Hepatic stellate cell (primary cell): ENCODE data around the gene HSD17B14.

ENCODE experiments used
- DNase-seq: peaks from one replicate; pipeline ENCODE4 v3.0.0; 2011; ENCODE audit warnings: low spot score

Gene HSD17B14

DNA sequence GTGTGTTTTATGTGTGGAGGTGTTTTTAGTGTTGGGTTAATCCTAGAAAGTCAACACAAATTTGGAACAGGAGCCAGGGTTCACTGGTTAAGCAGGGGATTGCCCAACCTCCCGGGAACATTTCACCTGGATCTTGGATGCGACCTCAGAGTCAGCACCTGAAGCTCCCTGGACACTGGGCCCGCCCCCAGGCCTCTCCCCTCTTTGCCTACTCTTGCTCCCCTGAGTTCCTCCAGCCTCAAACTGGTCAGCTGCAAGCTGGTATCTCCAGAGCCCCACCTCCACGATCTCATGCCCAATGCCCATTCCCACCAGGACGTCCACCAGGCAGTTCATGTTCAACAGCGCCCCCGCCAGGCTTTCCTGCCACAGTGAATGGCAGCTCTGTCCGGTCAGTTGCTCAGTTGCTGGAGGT lies 9.7 kb downstream of the HSD17B14 start:
- no peak for DNase-seq

DNA sequence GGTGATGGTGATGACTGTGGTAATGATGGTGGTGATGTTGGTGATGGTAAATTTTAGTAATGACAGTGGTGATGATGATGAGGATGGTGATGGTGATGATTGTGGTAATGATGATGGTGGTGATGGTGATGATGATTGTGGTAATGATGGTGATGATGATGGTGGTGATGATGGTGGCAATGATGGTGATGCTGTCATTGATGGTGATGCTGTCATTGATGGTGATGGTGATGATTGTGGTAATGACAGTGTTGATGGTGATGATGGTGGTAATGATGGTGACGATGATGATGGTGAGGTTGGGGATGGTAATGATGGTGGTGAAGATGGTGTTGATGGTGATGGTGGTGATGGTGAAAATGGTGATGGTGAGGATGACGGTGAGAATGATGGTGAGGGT lies 13.8 kb downstream of the HSD17B14 start:
- no peak for DNase-seq

DNA sequence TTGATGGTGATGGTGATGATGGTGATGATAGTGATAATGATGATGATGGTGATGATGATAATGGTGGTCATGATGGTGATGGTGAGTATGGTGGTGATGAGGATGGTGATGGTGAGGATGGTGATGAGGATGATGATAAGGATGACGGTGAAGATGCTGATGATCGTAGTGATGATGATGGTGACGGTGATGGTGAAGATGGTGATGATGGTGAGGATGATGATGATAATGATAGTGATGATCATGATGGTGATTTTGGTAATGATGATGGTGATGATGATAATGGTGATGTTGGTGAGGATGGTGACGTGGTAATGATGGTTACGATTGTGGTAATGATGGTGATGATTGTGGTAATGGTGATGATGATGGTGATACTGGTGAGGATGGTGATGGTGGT lies 14.7 kb downstream of the HSD17B14 start:
- DNase-seq = no peak

DNA sequence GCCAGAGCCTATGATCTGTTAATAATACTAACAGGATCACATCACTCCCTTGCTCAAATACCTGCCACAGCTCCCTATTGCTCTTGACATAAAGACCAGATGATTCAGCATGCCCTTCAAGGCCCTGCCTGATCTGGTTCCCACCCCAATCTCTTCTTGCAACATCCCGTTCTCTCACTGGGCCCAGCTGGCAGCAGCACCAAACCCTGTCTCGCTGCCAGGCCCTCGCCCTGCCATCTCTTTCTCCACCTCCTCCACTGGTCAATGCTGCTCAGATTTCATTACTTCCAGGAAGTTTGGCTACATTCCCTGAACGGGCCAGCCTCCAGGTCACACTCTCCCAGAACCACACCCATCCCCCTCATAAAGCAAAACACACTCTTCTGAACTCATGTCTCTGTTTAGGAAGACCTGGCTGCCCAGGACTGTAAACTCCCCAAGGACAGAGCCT lies 16.9 kb downstream of the HSD17B14 start:
- no peak for DNase-seq

DNA sequence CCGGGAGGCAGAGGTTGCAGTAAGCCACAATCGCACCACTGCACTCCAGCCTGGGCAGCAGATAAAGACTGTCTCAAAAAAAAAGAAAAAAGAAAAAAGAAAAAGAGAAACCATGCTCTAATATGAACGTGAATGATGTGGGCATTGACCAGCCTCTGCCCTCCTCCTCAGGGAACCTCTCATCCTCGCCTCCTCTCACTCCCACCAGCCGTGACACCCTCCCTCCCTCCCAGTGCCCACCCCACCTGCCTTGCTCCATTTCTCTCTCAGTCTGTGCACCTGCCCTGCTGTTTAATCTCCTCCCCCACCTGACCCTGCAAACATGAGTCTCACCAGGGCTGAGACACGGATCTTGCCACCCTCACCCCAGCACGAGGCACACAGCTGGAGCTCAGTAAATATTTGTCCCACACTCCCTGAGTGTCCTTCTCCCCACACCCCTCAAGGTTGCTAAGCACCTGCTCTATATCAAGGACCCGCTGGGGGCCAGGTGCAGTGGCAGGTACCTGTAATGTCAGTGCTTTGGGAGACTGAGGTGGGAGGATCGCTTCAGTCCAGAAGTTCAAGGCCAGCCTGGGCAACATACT lies 18.0 kb downstream of the HSD17B14 start:
- no peak for DNase-seq

DNA sequence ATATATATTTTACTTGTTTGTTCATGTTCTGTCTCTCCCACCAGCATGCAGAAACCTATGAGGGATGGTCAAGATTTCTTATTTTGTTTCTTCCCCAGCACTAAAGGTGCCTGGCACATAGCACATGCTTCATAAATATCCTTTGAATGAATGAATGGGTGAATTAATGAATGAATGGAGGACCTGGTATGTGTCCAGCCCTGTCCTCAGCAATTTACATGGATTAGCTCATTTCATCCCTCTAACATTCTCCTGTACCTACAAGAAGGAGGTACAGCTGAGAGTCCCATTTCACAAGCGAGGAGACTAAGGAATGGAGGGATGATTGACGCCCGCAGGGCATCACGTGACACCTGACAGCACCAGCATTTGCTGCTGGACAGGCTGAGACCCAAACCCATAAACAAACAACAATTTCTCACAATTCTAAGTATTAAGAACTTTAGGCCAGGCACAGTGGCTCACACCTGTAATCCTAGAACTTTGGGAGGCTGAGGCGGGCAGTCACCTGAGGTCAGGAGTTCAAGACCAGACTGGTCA lies 18.6 kb downstream of the HSD17B14 start:
- DNase-seq = no peak

DNA sequence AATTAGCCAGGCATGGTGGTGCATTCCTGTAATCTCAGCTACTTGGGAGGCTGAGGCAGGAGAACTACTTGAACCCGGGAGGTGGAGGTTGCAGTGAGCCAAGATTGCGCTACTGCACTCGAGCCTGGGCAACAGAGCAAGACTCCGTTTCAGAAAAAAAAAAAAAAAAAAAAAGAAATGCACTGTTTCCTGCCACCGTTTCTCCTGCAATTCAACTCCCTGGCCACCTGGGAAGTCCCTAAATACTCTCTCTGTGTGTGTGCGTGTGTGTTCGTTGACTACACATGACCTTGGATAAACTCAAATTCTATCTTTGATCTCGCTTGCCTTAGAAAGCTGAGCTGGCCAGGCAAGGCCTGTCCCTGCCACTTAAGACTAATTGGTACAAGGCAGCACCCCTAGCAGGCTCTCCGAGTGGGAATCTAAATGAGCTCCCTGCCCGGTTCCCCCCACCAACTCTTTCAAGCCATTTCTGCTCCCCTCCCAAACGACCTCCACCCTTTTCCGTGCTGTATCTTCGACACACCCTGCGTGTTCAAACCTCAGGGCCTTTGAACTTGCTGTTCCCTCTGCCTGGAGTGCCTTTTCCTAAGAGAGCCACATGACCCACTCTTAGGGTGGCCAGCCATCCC lies 20.3 kb downstream of the HSD17B14 start:
- no peak for DNase-seq

DNA sequence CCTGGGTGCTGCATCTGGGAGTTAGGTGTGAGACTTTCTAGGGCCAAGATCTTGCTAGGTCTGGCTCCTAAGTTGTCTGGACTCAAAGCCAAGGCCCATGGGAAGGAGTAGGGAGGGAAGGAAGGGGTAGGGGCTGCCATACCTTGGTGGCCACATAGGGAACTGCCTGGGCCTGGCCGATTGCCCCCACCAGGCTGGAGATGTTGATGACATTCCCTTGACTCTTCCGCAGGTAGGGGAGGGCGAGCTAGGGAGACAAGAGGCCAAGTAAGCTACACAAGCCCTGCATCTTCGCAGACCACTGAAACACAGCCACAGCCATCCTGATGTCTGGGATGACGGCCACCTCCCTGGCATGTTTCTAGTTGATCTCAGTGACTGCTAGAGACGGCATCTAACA lies 21.4 kb downstream of the HSD17B14 start:
- no peak for DNase-seq

DNA sequence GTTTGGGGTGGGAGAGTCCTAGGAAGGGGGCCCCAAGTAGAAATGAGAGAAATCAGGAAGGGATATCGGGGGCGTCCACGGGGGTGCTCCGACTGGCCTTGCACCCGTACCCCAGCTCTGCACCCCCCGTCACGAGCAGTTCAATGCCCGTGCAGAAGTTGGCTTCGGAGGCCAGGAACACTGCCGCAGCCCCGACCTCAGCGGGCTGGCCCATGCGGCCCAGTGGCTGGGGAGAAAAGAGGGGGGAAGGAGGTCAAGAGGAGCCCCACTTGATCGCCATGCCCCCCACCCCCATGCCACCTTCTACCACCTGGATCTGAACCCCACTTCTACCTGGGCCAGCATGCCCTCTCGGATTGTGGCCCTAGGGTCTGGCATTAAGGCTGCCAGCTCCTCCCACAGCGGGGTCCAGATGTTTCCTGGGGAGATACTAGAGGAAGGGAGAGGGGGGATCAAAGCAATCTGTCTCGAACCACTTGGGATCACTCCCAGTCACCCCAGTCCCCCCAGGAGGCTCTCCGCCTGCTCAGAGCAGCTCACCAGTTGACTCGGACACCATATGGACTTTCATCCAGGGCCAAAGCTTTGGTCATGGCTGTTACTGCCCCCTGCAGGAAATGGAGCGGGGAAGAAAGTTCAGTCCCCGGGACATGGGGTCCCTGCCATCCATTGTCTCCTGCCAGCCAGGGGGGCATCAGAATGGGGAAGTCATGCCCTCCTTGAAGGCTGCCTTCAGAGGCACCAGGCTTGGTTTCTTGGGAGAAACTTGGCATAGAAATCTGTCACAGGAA lies 23.0 kb downstream of the HSD17B14 start:
- no peak for DNase-seq

DNA sequence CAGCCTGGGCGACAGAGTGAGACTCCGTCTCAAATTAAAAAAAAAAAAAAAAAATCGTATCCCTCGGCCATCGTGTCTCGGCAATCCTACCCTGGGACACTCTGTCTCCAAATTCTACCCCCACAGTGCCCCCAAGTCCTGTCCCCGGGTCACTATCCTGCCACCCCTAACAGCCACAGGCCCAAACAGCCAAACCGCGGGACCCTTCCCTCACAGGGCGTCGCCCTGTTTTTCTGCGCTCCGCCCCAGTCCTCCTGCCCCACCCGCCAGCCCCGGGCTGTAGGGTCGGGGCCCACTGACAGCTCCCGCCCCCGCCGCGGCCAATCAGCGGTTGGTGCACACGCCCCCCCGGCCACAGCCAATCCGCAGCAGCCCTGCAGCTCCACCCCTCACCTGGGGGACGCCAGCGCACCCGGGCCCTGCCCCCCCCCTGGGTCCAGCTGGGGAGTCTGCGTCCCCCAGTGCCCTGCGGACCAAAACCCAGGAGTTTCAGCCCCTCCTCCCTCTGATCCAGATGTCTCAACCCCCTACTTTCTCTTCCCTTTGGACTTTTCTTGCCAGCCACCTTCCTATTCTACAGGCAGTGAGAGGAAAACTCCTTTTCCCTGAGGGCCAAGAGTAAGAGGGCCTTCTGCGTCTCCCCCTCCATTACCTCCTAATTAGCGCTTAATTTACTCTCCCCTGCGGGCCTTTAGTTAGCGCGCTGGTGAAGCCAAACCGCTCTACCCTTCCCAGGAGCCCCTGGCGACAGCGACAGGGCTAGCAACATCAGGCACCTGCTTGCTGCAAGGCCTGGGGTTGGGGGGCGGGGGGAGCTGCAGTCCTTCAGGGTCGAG lies 24.0 kb downstream of the HSD17B14 start:
- peak; percentile 89 for DNase-seq

DNA sequence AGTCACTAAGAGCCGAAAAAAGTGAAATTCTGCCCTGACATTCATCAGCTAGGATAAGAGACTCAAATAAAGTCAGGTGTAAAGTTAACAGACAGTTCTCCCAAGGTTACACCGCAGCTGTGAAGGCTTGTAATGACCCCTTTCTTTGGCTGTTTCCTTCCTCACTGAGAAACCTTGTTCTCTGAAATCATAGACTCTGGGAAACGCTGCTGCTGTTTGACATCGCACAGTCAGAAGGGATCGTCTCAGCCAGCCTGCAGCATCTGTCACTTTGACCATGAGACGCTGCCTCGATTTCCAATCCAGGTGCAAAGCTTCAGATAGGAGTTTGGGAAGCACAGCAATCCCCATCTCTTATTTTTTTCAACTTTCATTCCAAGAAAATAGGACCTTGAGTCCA lies 26.1 kb downstream of the HSD17B14 start:
- no peak for DNase-seq

DNA sequence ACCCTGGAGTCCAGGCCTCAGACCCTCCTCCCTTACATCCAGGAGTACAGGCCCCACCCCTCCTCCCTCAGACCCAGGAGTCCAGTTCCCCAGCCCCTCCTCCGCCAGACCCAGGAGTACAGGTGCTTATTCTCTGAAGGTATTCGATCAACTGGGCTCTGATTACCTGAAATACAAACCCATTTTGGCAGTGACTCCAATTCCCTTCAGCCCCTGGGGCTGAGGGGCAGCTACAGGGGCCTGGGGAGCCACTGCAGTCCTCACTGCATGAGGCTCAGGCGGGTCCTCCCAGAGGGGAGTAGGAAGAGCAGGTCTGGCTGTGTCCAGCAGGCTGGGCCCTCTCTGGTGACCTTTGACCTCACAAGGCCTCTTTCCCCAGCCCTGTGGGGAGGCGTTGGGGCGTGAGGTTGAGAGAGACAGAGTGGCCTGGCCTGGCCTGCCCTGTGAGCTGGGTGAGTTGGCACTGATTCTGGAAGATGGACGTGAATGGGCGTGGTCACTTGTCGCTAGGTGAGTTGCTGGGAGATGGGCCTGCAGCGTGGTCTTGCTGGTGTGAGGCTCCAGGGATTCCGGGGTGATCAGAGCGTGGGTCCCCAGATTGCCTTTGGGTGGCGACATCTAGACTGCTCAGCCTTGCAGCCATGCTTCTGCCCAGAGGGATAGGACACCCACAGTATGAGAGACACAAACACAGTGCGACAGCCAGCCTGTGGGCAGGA lies 28.5 kb downstream of the HSD17B14 start:
- DNase-seq = no peak

DNA sequence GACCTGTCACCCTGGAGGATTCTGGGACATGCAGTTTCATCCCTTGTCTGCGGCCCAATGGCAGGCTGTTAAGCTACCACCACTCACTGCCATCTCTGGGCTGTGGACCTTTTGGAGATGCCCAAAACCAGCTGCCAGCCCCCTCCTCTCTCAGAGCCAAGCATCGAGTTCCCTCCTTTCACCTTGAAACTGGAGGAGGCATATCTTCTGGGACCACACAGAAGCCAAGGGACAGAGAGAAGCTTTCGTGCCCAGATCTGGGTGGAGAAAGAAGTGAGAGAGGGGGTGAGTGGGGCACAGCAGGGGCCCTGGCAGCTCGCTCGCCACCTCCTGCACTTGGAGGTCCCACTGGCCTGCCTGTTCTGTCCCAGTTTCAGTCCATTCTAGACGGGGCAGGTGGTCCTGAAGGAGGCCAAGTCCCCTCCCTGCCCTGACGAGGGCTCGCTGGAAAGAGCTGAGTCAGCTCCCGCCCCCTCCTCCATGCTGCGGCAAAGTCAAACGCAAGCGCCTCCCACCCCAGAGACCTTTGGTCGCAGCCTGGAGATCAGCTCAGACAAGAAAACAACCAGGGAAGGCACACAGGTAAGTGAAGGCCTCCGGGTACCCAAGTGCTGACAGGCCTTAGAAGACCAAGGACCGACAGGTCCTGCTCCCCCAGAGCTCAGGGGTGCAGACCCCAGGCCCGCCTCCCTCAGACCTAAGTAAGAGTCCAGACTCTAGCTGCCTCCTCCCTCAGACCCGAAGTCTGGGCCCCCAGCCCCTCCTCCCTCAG lies 29.3 kb downstream of the HSD17B14 start:
- DNase-seq = peak; percentile 70

DNA sequence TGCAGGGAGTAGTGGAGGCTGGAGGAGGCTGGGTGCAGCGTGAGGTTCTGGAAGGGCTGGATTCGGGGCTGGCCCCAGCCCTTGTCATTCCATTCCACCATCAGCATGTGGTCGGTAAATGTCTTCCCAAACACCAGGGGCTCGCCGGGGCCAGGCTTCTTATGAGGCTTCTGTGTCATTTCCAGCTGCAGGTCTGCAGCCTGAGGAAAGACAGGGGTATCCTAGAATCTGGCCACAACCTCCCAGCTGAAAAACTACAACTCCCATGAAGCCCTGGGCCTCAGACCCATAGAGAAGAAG lies 29.8 kb downstream of the HSD17B14 start:
- DNase-seq = no peak

DNA sequence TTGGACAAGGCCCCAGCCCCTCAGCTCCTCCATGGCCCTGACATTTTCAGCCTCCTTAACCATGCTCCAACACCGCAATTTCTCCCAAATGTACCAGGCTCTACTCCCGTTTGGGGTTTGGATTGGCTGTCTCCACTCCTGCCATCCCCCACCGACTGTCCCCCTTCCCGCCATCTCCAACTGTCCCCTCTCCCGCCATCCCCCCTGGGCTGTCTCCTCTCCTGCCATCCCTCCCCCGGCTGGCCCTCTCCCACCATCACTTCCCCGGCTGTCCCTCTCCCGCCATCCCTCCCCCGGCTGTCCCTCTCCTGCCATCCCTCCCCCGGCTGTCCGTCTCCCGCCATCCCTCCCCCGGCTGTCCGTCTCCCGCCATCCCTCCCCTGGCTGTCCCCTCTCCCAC lies 30.8 kb downstream of the HSD17B14 start:
- DNase-seq = no peak

DNA sequence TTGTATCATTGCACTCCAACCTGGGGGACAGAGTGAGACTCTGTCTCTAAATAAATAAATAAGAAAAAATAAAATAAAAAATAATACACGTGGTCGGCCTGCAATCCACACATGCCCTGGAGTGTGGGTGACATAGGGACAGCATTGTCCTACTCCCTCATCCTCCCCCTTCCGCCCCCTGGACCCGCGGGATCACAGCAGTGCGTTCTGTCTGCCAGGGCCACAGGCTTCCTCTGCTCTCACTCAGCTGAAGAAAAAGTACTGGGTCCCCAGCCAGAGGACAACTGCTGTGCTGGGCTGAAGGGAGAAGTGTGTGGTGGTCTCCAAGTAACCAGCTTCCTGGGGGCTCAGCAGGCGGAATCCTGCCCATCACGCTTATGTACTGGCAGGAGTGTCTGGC lies 31.8 kb downstream of the HSD17B14 start:
- no peak for DNase-seq

DNA sequence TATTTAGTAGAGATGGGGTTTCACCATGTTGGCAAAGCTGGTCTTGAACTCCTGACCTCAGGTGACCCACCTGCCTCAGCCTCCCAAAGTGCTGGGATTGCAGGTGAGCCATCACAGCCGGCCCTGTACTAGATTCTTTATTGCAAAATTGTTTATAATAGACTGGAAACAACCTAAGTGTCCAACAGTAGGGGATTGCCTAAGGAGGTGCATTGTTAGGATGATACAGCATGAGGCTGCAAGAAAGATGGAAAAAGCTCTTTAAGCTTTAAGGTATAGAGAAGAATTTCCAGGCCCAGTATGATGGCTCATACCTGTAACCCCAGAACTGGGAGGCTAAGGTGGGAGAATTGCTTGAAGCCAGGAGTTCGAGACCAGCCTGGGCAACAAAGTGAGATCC lies 33.7 kb downstream of the HSD17B14 start:
- DNase-seq = no peak

DNA sequence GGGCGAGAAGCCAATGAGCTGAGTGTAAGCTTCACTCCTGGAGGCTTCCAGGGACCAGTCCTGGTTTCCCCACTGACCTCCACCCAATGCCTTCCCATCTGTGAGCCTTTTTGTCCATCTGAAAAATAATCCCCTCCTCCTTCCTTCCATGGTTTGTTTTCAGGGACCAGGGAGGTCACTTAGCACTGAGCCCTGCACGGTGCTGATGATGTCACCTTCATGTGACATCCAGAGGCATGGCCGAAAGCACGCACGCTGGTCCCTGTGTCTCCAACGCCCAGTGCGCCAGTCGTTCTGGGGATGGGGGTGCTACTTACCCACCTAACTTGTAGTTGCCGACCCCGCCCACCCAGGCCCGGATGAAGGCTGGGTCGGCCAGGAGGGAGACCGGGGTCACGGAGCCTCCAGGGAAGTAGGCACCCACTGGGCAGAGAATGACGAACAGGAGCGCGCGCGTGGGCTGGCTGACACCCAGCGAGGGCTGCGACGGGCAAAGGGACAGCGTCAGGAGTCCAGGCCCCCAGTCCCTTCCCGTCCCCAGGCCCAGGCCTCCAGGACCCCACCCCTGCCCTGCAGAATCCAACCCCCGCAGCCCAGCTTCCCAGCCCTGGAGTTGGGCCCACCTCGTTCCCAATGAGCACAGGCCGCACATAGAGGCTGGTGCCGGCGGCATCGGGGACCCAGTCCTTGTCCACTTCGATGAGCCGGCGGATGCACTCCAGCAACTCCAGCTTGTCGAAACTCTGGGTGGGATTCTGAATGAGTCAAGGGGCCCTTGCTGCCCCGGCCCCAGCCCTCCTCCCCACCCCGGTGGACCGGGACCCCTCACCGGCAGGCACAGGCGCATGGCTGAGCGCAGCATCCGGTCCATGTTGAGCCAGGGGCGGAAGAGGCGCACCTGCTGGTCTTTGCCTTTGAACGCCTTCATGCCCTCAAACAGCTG lies 36.7 kb downstream of the HSD17B14 start:
- no peak for DNase-seq

DNA sequence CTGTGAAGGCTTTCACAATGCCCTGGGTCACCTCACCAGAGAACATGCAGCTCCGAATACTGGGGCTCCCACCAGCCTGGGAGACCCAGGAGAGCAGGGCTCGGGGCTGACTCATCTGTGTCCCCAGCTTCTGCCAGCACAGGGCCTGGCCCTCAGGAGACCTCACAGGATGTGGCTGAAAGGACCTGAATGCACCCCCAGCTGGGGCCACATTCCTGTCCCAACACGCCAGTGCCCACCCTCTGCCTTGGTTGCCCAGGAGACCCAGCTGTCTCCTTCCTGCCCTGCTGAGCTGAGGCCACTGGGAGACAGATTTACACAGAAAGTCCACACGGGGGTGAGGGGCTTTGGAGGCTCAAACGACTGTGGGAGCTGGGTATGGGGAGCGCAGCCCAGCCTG lies 37.4 kb downstream of the HSD17B14 start:
- DNase-seq = no peak

DNA sequence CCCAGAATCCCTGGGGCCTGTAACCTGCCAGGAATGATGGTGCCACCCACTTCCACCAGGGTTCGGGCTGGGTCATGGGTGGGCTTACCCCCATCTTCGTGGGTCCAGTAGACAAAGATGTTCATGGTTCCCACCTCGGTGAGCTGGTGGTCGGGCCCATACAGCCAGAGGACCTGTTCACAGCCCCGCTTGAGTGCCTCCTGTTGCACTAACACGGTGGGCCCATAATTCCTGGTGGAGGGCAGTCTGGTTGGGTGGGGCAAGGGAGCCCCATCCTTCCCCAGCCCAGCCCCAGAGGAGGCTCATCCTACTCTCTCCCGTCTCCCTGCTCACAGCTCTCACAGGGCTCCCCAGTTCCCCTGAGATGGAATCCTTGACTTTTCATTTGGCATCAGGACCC lies 39.2 kb downstream of the HSD17B14 start:
- DNase-seq = no peak
